ENCODE results near the gene TRAF3.
"Not testable (repeated sequence)": the region's sequence is repeated elsewhere in the genome, so short reads cannot be mapped to it uniquely, and the experiment has no call there.

The TRAF3 gene

GRCh38 chr14:102806447-102806846 is 29.2 kb downstream of the TRAF3 start:
- no peak for DNase-seq

- no peak for DNase-seq
These were observed 29.8 kb downstream of the TRAF3 start for GRCh38 chr14:102807013-102807406.

DNA sequence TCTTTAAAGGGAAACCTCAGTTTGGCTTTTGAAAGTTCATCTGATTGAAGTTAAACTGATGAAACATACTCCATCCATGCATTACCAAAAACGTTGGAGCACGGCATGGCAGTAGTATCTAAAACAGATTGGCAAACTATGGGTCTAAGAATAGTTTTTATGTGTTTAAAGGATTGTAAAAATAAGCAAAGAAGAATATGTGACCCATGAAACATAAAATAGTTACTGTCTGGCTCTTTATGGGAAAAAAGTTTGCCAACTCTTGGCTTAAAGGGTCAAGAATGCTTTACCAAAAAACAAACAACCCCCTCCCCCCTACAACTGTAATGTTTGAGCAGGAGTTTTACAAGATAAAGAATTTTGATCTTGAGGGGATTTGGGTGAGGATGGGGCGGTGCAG is 32.6 kb downstream of the TRAF3 start:
- no peak for DNase-seq

- DNase-seq, result no peak
These were observed 33.3 kb downstream of the TRAF3 start for GRCh38 chr14:102810523-102810922.

- DNase-seq, result no peak
These were observed 34.2 kb downstream of the TRAF3 start for GRCh38 chr14:102811254-102811963.

- no peak for DNase-seq
These were observed 34.7 kb downstream of the TRAF3 start for GRCh38 chr14:102811971-102812370.

DNA sequence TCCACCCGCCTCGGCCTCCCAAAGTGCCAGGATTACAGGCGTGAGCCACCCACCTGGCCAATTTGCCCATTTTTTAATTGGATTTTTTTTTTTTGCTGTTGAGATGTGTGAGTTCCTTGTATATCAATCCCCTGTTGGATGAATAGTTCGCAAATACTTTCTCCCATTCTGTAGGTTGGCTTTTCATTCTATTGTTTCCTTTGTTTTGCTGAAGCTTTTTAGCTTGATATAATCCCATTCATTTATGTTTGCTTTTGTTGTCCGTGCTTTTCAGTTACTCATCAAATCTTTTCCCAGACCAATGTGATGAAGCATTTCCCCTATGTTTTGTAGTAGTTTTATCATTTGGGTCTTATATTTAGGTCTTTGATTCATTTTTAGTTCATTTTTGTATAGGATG is 36.4 kb downstream of the TRAF3 start:
- DNase-seq, result no peak

GRCh38 chr14:102817318-102817717 is 40.1 kb downstream of the TRAF3 start:
- DNase-seq, result no peak

DNA sequence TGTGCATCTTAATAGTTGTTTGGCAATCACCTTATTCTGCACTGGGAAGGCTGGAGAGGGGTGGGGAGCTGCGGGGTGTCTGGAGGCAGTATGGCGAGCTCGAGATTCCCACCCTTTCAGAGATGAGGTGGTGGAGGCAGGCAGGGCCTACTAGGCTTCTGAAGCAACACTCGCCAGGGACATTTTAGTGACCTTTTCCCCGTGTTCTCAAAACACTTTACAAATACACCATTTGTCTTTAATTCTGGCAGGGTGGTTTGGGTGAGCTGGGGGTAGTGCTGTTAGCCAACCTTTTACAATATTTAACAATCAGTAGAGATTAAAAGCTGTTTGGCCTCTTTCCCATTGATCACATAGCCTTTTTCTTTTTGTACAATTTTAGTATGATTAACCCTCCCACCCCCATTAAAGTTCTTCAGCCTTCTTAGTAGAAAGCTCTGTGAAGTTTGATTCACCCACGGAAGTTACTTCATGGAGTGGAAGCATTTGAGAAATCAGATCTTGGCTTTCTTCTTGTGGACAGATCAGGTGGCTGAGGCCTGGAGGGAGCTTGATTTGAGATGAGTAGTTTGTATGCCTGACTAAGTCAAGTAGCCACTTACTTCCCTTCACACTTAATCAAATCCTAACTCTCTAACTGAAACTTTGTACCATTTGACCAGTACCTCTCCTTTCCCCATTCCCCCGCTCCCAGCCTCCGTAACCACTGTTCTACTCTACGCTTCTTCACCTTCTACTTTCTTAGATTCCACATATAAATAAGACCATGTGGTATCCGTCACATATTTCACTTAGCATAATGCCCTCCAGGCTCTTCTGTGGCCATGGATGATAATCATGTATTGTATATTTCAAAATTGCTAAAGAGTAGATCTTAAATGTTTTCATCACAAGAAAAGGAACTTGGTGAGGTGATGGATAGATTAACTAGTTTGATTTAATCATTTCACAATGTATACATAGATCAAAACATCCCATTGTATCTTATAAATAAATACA is 41.0 kb downstream of the TRAF3 start:
- no peak for DNase-seq

GRCh38 chr14:102819176-102819628 is 42.0 kb downstream of the TRAF3 start:
- no peak for DNase-seq

GRCh38 chr14:102819747-102820330 is 42.6 kb downstream of the TRAF3 start:
- no peak for DNase-seq

DNA sequence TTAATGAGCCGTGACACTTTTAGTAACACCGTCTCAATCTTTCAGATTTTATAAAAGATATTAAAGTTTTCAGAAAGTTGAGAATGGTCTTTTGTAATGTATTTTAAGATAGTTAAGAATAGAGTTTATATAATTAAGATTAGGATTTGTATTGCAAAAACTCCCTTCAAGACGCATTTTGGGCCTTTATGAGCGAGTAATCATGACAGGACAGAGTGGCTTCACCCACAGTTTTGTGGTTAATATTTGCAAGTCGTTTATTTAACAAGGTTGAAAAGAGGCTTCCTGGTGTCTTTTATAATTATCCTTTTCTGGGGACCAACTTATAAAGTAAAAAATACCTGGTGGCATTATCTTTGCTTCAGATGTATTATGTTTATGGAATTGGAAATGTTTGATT is 44.0 kb downstream of the TRAF3 start:
- DNase-seq, result no peak

DNA sequence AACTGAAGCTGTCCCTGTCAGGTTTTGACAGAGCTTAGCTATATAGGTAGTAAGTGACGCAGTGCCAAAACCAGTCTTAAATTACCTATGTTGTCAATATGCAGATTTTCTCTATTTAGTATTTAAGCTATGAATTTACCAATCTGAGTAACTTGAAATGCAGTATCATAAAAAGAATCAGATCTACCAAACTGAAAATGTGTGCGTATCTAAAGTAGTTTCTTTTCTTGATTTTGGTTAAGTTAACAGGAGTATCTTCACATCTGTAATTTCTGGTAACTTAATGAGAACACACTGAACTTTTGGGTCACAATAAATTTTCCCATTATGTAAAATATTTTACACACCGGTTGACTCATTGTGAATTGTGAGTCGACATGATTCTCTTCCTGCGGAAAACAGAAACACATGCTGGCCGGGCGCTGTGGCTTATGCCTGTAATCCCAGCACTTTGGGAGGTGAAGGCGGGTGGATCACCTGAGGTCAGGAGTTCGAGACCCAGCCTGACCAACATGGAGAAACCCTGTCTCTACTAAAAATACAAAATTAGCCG is 45.1 kb downstream of the TRAF3 start:
- DNase-seq, result no peak

GRCh38 chr14:102822887-102823286 is 45.6 kb downstream of the TRAF3 start:
- not testable (repeated sequence) for DNase-seq

- DNase-seq, result no peak
These were observed 46.3 kb downstream of the TRAF3 start for GRCh38 chr14:102823546-102823945.

DNA sequence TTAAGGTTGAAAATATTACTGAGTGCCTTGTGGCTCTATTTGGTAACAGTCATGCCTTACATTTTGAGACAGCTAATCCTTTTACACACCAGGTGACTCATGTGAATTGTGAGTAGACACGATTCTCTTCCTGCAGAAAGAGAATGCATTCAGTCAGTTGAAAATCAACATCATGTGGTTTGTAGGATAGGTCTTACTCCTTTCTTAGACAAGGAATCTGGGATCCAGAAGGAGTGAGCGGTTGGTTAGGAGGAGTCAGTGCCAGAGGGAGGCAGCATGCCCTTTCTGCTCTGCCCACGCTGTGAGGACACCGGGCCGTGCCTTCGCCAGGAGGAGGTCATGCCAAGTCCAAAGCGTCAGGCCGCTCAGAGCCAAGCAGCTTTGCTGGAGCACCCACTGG is 47.6 kb downstream of the TRAF3 start:
- DNase-seq, result peak in 7 of 14 donors; percentile 10 to 89 (median 15)

DNA sequence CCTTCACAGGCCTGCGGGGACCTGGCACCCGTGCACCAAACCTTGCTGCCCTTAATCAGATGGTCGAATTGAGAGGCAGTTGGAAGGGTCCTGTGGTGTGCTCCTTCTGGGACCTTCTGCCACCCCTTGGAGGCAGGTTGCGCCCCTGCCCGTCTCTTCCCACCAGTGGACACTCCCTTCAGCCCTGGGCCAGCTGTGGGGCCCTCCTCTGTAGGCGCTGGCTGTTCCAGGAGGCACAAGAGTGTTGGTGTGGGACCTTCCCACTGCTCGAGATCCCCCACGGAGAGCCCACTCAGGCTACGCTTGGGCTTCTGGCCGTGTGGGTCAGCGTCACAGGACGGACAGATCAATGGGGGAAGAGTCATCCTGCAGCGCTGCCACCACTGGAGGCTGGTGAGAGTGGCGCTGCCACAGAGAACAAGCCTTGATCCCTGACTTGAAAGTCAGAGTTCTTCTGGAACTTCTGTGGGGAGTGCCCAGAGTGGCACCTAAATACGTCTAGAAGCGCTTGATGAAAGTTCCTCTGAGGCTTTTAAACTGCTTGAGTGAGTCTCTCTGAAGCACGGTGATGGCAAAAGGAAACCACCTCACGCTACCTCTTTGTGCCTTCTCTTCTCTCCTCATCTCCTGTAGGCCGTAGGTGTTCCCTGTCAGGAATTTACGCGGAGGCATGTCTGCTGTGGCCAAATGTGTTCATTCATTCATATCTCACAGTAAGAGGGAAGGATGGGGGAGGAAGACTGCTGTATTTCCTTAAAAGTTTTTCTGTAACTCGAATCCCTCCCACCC is 48.3 kb downstream of the TRAF3 start:
- no peak for DNase-seq

- no peak for DNase-seq
These were observed 48.9 kb downstream of the TRAF3 start for GRCh38 chr14:102826161-102826560.

DNA sequence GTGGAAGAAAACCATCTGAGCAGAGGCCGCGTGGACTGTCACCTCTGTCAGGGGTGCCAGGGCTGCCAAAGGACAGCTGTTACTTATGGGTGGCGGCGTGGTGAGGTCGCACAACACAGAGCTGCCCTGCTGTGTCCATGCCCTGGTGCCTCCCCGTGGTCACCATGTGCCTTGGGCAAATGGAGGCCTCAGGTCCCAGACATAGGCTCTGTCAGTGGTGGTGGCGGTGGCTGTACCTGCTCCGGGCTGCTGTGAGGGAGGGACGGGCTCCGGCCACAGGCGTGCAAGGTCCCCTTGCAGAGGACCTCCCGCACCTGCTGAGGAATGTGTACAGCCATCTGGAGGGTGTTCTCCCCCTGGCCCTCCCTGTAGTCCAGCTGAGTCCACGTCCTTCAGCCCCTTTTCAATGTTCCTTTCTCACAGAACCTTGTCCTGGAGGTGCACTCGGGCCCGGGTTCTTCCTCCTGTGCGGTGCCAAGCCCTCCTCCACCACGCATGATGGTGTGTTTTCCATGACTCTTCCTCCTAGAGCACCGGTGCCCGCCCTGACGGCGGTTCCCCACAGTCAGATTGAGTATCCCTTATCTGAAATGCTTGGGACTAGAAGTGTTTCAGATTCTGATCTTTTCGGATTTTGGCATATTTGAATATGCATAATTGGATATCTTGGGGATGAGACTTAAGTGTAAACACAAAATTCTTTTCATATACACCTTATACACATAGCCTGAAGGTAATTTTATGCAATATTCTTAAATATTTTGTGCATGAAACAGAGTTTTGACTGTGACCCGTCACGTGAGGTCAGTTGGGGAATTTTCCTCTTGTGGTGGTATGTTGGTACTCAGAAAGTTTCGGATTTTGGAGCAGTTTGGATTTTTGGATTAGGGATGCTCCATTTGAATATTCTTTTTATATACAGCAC is 49.8 kb downstream of the TRAF3 start:
- no peak for DNase-seq

DNA sequence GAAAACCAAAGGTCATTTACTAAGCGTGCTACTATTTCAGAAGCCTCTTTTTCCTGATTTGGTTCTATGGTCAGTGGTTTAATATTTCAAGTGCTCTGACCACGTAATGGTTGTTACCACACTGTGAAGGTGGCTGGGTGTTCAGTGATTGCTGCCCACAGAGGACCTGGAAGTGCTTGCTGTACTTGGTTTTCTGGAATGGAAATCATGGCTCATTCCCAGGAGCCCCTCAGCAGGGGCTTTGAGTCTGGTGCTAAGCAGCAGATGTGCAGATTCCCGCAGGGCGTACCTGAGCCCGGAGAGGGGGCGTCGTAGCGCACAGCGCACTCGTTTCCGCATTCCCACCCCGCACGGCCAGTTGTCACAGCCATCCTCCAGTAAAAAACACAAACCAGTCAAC is 50.5 kb downstream of the TRAF3 start:
- peak in 1 of 14 donors; percentile 19 for DNase-seq

GRCh38 chr14:102828151-102828550 is 50.9 kb downstream of the TRAF3 start:
- no peak for DNase-seq
